Stimulated activated CD4-positive, alpha-beta T cell treated with anti-CD3 and anti-CD28 coated beads, TNF-alpha, amount 100 ng/mL, for 4 hours (primary cell): ENCODE results near the gene ARNT2.

Experiments used
- DNase-seq, 3 experiments: peaks; one replicate each; pipeline ENCODE4 v3.0.0-alpha.2; 2020; ENCODE audit warnings: low read depth in 3 of 3

The ARNT2 gene

DNA sequence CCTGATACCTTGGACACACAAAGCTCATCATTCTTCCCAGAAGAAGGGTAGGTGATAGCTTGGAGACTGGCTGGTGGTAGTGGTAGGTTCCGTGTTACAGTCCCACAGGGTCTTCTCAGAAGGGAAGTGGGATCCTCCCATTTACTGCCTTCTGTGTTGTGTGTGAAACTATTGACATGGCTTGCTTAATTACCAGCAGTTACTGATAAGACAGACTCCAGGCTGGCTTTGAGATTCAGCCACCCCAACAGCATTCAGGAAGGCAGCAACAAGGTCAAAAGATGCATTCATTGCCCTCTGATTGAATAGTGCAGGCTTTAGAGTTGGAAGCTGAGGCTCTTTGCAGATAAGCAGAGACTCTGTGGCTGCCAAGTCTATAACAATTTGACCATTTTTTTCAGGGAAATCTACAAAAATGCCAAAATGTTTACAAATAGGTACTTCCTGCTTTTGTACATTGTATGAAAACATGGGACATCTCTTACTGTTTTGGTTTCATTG, 7.7 kb downstream of the ARNT2 start:
- no peak for DNase-seq

DNA sequence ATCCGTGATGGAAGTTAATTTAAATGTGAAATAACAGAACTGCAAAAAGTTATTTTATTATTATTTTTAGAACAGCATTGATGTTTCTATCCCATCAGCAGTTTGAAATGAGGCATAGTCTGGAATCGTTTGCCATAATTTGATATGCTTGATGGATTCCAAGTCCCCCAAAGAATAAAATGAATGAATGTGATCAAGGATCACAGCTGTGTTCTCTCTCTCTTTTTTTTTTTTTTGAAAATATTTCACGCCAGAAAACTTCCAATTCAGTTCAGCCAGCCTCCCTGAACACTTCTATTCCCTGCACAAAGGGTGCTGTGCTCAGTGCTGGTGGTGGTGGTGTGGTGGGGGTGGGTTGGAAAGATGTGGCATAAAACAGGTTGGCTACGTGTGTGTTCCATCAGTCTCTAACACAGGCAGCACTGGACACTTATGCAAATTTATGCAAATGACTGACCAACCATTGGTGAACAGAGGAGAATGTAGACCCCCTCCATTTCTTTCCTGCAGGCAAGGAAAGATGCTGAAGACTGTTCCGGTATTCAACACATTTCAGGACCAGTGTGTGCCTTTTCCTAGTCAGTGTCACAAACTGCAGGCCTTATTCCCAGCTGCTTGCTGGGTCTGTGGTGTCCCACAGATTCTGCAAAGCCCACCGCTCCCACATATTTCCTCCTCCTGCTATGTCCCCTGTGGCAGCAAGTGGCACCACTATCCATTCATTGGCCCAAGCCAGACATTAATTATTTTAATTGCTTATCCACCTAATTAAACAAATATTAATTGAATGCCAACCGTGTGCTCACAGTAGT, 10.6 kb downstream of the ARNT2 start:
- no peak for DNase-seq

DNA sequence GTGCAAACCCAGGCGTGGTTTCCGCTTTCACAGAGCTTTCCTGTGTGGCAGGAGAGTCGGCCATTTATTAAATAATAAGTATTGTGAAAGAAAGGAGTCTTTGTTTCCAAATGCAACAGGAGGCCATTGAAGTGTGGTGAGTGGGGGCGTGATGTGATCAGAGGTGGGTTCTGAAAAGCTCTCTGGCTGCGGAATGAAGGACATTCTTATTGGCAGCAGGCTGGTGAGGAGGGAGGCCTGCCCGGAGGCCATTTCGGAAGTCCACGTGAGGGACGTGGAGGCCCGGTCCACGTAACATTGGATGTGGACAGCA, 11.1 kb downstream of the ARNT2 start:
- no peak for DNase-seq

GRCh38 chr15:80416702-80417101, 12.5 kb downstream of the ARNT2 start:
- no peak for DNase-seq

DNA sequence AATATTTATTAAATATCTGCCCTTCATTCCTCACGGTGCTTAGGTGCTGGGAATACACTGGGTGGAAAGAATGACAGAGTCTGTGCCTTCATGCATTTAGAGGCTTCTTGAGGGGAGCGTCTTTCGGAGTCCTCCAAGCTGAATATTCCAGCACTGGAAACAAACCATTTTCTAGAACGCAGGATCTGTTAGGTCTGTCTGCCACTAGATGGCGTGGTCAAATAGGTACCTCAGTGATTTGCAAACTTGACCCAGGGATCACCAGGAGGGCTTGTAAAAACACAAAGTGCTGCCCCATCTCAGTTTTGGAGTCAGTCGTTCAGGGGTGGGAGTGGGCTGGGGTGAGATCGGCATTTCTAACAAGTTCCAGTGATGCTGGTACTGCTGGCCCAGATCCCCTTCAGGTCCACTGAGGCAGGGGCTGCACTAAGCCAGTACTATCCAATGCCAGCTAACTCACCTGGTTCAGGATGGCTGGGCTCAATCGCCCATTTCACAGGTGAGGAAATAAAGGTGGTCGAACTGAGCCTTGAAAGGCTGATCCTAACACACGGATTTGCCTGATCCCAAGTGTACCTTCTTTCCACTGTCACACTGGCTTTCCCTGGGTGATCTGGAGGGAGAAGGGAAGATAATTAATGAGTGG, 14.8 kb downstream of the ARNT2 start:
- no peak for DNase-seq

- no peak for DNase-seq
Measured at GRCh38 chr15:80419546-80419945, 15.4 kb downstream of the ARNT2 start.

- no peak for DNase-seq
Measured at GRCh38 chr15:80420658-80421057, 16.5 kb downstream of the ARNT2 start.

GRCh38 chr15:80423215-80423614, 19.0 kb downstream of the ARNT2 start:
- no peak for DNase-seq

DNA sequence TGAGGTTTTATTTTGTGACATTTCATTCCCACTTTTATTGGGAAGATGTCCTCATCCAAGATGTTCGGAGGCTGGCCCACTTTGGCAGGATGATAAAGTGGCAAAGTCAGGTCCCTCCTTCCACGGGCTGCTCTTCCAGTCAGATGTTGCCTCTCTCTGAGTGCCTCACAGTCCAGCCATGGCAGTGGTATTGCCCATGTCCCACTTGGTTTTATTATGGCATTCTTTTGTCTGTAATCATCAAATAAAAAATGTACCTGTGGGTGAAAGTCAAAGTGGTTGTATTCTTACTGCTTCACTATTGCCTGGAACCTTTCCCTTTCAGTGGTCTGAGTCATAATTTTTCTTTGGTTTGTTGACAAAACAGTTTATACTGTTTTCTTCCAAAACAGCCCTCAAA, 20.2 kb downstream of the ARNT2 start:
- no peak for DNase-seq

GRCh38 chr15:80426316-80426715, 22.1 kb downstream of the ARNT2 start:
- no peak for DNase-seq

GRCh38 chr15:80429964-80430363, 25.8 kb downstream of the ARNT2 start:
- no peak for DNase-seq

DNA sequence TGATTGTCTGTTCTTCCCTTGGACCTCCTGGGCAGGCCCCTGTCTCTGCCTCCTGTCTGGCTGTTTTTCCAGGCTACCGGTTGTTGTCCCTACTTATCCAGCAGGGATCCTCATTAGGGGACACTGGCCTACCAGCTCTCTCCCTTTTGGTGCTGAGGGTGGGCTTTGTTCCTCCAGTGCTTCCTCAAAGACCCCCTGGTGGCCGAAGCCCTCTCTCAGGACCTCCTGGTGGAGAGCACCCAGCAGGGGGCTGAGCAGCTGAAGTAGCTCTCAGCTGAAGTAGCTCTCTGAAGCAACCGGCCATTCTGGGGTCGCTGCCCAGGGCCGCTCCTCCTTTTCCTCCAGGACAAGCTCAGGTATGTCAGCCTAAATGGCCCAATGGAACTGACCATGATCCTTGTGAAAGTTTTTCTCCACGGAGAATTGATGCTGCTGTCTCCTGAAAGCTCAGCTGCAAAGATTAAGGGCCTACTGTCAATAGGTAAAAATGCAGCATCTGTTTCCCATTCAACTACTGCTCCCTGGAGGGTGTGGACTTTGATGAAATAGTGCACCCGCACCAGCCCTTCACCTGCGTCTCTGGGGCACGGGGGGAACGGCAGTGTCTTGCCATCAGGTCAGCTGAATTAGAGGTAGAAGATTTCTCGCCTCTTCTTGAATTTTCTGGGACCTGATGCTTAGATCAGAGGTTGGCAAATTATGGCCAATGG, 27.6 kb downstream of the ARNT2 start:
- DNase-seq, result no peak

- DNase-seq, result no peak
Measured at GRCh38 chr15:80432345-80432702, 28.1 kb downstream of the ARNT2 start.

GRCh38 chr15:80433836-80434235, 29.7 kb downstream of the ARNT2 start:
- DNase-seq, result no peak

DNA sequence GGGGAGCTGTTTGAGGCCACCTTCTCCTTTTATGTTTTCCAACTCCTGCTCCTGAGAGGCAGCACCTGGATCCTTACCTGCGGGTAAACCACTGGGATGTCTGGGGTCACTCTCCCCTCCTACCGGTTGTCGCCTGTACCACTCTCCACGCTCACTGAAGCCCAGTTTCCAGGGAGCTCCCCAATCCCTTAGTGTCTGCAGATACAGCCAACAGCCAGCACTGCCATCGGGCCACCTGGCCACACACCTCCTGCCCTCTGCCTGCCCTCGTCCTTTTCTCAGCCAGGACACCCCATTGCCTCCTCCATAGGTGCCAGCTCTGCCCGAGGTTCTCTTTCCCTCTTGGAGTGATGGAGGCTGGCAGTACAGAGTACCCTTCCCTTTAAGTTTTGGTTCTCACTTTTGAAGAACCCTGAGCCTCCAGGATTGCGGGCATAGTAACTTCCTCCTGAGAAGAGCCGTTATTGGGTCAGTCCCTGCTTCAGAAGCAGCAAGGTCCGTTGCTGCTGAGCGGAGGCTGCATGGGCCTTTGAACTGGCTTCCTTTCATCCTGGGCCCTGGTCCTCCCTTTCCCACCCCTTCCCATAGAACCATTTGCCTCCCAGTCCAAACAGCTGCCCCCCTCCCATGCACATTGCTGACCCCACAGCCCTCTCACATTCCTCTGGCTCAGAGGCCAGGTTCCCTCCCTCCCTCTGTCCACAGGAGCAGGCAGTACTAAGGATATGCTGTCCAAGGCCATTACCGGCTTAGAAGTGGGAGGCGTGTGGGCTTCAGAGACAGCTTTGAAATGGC, 30.9 kb downstream of the ARNT2 start:
- DNase-seq, result no peak

DNA sequence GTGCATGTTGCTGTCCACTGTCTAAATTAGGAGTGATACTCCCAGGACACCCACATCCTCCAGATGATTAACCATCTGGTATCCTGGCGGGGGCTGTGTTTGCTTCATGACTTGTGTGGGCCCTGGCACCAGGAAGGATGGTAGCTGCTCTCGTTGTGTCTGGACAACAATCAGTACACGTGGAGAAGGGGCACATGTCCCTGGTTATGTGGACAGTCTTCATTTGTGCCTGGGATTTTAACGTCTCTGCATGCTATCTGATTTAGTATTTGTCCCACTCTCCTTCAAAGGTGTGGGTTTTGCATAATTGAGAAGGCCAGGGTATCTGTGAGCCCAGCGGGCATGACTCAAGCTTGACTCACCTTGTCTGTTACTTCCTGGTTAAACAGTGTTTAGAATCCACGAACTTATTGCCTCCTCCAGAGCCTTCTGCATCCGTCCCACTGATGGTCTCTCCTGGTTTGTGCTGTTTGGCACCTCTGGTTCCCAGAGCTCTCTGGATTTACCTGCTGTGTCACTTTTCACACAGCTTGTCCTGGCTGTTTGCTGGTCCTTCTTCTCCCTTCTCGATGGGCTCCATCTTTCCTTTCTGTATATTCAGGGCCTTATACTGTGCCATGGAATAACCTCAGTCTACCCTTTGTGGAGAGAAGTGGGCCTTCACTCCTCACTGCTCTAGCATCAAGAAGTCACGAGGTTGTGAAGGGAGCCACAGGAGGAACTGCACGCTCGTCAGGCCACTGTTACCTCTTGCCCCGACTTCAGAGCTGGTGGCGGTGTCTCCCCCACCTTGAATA, 32.5 kb downstream of the ARNT2 start:
- no peak for DNase-seq

DNA sequence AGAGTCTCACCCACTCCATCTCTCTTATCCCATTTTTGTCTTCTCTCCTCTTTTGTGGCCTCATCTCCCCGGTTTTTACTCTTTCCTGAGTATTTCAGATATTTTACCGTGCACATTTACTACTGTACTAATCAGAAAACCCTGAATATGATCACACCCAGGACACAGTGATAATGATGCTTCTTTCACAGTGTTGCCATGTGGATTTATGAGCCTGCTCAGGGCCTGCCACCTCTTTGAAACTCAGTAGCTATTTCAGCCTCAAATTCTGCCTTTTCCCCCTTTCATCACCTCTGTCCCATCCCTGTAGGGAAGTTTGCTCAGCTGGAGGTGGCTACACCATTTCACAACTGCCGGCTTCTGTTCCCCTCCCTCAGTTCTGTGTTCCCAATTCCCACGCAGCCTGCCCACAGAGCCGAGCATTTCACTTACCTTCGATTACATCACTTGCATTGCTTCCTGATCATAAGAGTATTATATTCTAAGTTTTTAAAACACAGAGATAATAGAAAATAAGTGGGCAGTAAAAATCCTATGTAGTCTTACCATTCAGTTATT, 33.2 kb downstream of the ARNT2 start:
- no peak for DNase-seq

- no peak for DNase-seq
Measured at GRCh38 chr15:80439140-80439539, 35.0 kb downstream of the ARNT2 start.

DNA sequence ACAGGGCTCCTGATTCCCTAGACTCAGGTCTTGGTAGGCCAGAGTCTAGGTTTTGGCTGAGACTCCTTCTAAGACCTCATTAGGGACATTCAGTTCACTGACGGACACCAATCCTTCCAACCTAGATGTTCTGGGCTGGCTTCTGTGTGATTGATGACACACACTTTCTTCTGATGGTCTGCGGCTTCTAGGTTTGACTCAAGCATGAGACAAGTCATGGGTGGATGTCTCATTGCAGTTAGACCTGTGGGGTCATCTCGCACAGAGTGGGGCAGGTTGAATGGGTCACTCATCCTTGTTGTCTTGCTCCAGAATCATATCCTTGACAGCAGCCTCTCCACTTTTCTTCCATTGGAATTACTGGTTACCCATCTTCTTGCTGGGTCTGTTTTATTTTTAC, 35.8 kb downstream of the ARNT2 start:
- DNase-seq, result no peak

- DNase-seq, result no peak
Measured at GRCh38 chr15:80441041-80441440, 36.9 kb downstream of the ARNT2 start.

DNA sequence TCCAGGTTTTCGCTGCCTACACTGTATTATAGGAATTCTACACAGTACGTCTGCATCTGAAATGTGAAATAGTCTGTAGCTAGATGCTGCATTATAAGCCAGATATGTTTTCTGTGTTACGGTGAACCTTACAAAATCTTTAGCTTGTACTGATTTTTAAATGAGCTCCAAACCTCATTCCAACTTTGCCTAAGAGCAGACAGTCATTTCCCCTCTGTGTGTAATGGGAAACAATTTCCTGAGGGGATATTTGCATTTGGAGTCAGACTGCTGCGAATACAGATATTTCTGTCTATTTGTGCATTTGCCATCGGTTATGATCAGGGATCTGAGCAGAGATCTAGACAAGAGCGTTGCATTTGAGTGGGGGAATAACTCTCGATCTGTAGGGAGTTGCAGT, 37.5 kb downstream of the ARNT2 start:
- DNase-seq, result no peak
